Panc1 (cell line): ENCODE measurements around the gene DPP7.

Experiments used
- CTCF ChIP-seq: fragments of 450-650 bp; IDR thresholded peaks from 2 replicates; pipeline ENCODE4 v1.5.1; 2017; ENCODE audit warnings: mild to moderate bottlenecking
- POLR2AphosphoS5 ChIP-seq: IDR thresholded peaks from 2 replicates; pipeline ENCODE4 v1.6.1; 2012; ENCODE audit warnings: mild to moderate bottlenecking, low read depth, low read length, moderate library complexity
- TCF7L2 ChIP-seq: IDR thresholded peaks from 2 replicates; pipeline ENCODE4 v1.6.1; 2011; ENCODE audit warnings: mild to moderate bottlenecking, low read depth, low read length, inconsistent platforms
- TF ChIP-seq, protein P1 (sequence below), 2 experiments: IDR thresholded peaks; 2 replicates each; pipeline ENCODE4 v1.6.1; 2011 to 2012; ENCODE audit warnings: low read depth in 2 of 2, control low read depth in 1 of 2, low read length in 1 of 2, mild to moderate bottlenecking in 1 of 2, moderate library complexity in 1 of 2; ENCODE audit not compliant: insufficient read depth in 1 of 2

GRCh38 chr9:137088121-137088520, 26.4 kb downstream of the DPP7 start:
- TF ChIP-seq CTCF (no peak), POLR2AphosphoS5 (no peak), TCF7L2 (no peak)
- TF ChIP-seq, protein P1, sequence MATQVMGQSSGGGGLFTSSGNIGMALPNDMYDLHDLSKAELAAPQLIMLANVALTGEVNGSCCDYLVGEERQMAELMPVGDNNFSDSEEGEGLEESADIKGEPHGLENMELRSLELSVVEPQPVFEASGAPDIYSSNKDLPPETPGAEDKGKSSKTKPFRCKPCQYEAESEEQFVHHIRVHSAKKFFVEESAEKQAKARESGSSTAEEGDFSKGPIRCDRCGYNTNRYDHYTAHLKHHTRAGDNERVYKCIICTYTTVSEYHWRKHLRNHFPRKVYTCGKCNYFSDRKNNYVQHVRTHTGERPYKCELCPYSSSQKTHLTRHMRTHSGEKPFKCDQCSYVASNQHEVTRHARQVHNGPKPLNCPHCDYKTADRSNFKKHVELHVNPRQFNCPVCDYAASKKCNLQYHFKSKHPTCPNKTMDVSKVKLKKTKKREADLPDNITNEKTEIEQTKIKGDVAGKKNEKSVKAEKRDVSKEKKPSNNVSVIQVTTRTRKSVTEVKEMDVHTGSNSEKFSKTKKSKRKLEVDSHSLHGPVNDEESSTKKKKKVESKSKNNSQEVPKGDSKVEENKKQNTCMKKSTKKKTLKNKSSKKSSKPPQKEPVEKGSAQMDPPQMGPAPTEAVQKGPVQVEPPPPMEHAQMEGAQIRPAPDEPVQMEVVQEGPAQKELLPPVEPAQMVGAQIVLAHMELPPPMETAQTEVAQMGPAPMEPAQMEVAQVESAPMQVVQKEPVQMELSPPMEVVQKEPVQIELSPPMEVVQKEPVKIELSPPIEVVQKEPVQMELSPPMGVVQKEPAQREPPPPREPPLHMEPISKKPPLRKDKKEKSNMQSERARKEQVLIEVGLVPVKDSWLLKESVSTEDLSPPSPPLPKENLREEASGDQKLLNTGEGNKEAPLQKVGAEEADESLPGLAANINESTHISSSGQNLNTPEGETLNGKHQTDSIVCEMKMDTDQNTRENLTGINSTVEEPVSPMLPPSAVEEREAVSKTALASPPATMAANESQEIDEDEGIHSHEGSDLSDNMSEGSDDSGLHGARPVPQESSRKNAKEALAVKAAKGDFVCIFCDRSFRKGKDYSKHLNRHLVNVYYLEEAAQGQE (IDR thresholded peaks at IDR 0.05; ENCODE audit: insufficient read depth in 1 of 2, low read depth in 2 of 2, low read length in 1 of 2): no peak
